Right lung (tissue), 10 donors: ENCODE results near the gene AMOTL1. TPM values are rescaled to one million over a fixed set of nuclear protein-coding genes. Genes with fewer than 3 reads are reported as not detected.
A peak's percentile ranks its signal among the peaks of the same experiment; 100 is the strongest.

Experiments
- DNase-seq, 2 donors: peaks; one replicate each; pipeline ENCODE4 v3.0.0-alpha.2; 2013
- long read RNA-seq, 8 donors: transcript quantifications; one replicate each; lab custom pipeline, GENCODE V29; 2026
- polyA plus RNA-seq, 5 donors: library from polyadenylated mRNA; unstranded; fragments of 120-200 nt; gene quantifications; one replicate each; pipeline versions ENCODE4 v1.2.1 to v1.2.3, GENCODE V29; 2013; ENCODE audit warnings: inconsistent platforms in 1 of 5, low replicate concordance in 1 of 5; ENCODE audit not compliant: insufficient read length in 5 of 5, insufficient read depth in 1 of 5

AMOTL1 gene, protein sequence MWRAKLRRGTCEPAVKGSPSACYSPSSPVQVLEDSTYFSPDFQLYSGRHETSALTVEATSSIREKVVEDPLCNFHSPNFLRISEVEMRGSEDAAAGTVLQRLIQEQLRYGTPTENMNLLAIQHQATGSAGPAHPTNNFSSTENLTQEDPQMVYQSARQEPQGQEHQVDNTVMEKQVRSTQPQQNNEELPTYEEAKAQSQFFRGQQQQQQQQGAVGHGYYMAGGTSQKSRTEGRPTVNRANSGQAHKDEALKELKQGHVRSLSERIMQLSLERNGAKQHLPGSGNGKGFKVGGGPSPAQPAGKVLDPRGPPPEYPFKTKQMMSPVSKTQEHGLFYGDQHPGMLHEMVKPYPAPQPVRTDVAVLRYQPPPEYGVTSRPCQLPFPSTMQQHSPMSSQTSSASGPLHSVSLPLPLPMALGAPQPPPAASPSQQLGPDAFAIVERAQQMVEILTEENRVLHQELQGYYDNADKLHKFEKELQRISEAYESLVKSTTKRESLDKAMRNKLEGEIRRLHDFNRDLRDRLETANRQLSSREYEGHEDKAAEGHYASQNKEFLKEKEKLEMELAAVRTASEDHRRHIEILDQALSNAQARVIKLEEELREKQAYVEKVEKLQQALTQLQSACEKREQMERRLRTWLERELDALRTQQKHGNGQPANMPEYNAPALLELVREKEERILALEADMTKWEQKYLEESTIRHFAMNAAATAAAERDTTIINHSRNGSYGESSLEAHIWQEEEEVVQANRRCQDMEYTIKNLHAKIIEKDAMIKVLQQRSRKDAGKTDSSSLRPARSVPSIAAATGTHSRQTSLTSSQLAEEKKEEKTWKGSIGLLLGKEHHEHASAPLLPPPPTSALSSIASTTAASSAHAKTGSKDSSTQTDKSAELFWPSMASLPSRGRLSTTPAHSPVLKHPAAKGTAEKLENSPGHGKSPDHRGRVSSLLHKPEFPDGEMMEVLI
- polyA plus RNA-seq = 10 to 100 TPM; 41.5 to 61.2 (median 52.6) TPM
- long read RNA-seq, donor 1, full-length matches to known transcripts = 1 of 6 reads
- long read RNA-seq, donor 1, partial matches to known transcripts = 5 of 6 reads
- long read RNA-seq, donor 1, other reads (novel, unspliced or antisense) = 0 of 6 reads
- long read RNA-seq, donor 2, full-length matches to known transcripts = 2 of 8 reads
- long read RNA-seq, donor 2, partial matches to known transcripts = 6 of 8 reads
- long read RNA-seq, donor 2, other reads (novel, unspliced or antisense) = 0 of 8 reads
- long read RNA-seq, donor 3, partial matches to known transcripts = 10 of 10 reads
- long read RNA-seq, donor 3, other reads (novel, unspliced or antisense) = 0 of 10 reads
- long read RNA-seq, donor 4, partial matches to known transcripts = 7 of 7 reads
- long read RNA-seq, donor 4, other reads (novel, unspliced or antisense) = 0 of 7 reads
- long read RNA-seq, donor 5, partial matches to known transcripts = 27 of 28 reads
- long read RNA-seq, donor 5, other reads (novel, unspliced or antisense) = 0 of 28 reads
- long read RNA-seq, donor 6, full-length matches to known transcripts = 3 of 11 reads
- long read RNA-seq, donor 6, partial matches to known transcripts = 8 of 11 reads
- long read RNA-seq, donor 6, other reads (novel, unspliced or antisense) = 0 of 11 reads
- long read RNA-seq, donor 7, full-length matches to known transcripts = 6 of 14 reads
- long read RNA-seq, donor 7, partial matches to known transcripts = 8 of 14 reads
- long read RNA-seq, donor 7, other reads (novel, unspliced or antisense) = 0 of 14 reads
- long read RNA-seq, donor 8 = 0 reads

GRCh38 chr11:94767701-94768601, at the start of gene AMOTL1:
TSS of gene AMOTL1 (plus strand) at chr11:94768356. CDS start at chr11:94768512, 156 bp downstream.
- peak; percentile 89 to 90 for DNase-seq

- no peak for DNase-seq
Measured at GRCh38 chr11:94719876-94720275, 48.3 kb upstream of the AMOTL1 start.

DNA sequence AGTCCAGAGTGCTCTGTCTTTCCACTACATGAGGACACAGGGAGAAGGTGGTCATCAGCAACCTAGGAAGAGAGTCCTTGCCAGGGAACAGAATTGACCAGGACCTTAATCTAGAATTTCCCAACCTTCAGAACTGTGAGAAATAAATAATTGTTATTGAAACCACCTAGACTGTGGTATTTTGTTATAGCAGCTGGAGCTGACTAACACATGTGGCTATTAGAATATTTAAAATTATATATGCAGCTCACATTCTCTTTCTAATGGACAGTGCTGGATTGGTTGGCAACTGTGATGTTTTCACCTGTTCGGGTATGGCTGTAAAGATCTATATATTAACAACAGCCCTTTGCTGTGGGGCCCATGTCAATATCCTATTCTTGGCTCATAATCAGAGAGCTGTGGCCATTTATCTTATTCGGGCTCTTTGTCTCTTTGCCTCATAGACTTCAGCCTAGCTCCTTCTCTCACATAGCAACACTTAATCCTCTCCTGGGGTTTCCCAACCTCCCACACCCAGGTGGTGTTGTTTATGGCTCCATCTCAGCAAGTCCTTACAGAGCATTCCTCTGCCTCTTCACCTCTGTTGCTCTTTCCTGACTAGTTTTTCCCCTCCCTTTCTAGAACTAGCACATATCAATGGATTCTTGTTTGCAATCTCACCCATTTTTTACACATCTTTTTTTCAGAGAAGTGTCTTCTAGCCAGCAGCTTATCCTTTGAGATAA, 46.4 kb upstream of the AMOTL1 start:
- no peak for DNase-seq

- DNase-seq = no peak
Measured at GRCh38 chr11:94722735-94723134, 45.4 kb upstream of the AMOTL1 start.

DNA sequence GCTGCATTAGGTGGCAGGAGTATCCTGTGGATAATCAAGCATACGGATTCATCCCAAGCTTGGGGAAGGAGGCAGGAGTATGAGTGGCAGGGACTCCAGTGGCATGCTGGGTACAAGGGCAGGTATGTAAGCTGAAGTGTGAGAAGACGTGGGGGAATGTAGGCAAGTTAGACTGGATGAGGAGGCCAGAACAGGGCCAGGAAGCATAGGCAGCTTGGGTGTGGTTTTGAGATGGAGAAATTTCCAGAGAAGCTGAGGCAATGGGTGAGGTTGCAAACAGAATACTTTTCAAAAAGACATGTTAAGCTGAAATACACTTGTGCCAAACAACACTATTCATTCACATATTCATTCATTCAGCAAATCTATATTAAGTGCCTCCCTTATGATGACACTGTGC, 43.1 kb upstream of the AMOTL1 start:
- no peak for DNase-seq

GRCh38 chr11:94727819-94728218, 40.3 kb upstream of the AMOTL1 start:
- DNase-seq = no peak

DNA sequence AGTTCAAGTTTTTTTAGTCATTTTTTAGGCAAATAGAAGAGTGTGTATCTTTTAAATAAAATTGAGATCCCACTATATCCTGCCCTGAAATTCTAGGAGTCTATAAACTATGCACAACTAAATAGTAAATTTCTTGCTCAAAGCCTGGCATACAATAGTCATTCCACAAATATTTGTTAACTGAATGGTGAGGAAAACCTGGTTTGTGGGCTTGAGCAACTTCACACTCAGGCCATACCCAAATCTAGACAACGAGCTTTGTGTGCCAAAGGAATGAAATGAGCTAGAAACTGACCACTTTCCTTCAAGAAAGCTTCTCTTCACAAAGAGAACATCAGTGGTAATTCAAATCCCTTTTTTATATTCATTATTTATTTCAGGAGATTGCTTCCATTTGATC, 39.6 kb upstream of the AMOTL1 start:
- no peak for DNase-seq

DNA sequence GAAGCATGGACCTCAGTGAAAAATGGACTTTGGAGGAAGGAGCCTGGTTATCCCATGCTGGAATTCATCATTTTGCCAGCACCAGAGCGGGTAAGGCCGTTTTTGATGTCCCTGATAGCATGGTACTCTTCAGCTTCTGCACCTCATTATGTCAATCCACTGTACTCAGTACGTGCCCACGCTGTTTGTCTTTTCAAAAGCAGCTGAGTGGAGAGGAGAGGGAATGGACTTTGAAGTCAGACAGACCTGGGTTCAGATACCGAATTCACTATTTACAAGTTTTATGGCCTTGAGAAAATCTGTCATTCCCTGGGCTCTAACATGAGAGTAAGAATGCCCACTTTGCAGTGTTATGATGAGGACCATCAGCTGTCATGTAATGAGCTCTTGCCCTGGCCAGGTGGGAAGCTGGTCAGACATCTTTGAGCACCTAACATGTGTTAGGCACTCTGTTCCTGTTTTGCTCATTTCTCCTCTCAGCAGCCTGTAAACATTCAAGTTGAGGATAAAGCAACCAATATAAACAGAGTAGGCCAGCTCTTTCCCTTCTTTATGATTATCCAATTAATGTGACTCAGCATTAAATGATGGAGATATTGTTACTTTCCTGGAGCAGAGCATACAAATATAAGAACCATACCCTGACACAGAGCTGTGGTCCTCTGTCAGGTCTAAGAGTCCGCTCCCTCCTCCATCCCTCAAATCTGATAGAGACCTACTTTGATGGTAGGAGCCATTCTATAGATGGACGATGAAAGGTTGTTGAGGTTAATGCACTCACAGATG, 39.0 kb upstream of the AMOTL1 start:
- DNase-seq = no peak

GRCh38 chr11:94730153-94730552, 38.0 kb upstream of the AMOTL1 start:
- no peak for DNase-seq

DNA sequence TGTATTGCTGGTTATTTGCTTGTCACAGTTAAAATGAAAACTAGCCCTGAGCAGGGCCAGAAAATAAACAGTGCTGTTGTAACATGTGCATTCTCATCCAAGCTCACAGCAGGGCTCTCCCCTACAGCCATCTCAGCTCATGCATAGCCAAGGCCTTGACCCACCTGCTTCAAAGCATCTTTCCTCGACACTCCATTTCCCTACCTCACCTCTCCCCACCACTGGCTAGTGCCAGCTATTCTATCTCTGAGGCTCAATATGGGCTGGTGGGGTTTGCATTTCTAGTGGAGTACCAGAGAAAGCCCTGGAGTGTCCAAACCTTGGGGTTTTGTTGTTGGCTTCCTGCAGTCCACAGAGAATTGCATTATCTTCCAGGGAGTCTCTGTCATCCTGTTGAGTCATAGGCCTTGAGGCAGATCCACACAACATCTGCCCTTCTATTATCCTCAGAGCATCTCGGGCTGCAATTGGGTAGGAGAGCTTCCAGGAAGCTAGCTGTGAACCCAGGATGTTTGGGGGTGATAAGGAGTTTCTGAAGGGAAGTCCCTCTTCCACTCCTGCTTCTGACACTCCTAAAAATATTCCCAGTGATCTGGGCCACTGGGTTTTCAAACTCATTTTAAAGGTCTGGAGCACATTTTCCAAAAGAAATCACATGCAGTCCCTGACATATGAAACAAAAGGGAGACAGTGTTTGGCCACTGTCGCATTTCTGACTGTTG, 36.1 kb upstream of the AMOTL1 start:
- DNase-seq = no peak

GRCh38 chr11:94732617-94733281, 35.4 kb upstream of the AMOTL1 start:
- DNase-seq = peak; percentile 35 to 36

DNA sequence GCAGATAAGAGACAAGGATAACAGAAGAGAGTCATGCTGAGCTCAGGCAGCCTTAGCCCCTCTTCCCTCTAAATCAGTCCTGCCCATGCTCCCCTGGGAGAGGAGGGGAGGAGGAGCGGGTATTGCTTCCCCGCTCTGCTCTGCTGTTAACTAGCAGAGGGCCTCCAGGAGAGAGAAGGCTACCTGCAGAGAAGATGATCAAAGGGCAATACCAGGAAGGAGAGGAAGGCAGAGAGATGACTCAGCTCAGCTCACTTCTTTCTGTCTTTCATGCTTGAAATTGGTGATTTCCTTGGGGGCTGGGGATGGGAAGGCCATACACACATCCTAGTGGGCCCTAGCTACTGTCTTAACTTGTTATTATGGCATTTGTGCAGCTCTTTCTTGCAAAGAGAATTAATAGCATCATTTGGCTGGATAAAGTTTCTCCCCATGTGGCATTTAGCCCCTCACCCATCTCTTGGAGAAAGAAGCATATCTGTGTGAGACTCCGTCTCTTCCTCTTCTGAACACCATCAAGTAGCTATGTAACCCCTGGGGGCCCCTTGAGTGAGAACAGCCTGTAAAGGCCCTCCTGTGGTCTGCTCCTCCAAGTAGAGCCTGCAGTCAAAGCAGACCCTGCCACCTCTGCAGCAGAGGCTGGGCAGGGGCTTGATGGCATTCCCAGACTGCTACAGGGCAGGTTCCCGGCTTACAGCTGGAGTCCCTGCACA, 33.4 kb upstream of the AMOTL1 start:
- DNase-seq = no peak

DNA sequence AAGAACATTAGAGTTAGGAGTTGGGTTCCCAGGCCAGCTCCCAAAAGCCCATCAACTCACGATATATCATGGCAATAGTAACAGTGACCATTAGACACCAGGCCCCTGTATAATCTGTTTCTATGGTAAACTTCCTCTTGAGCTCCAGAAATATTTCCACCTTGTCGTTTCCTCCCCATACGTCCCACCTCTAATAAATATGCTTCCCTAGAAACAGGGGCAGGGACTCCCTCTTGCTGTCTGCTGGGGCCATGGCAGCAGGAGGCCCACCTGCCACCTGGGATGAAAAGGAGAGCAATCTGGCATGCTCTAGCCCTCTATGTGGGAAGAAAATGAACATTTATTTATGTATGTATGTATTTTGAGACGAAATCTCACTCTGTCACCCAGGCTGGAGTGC, 32.2 kb upstream of the AMOTL1 start:
- no peak for DNase-seq

DNA sequence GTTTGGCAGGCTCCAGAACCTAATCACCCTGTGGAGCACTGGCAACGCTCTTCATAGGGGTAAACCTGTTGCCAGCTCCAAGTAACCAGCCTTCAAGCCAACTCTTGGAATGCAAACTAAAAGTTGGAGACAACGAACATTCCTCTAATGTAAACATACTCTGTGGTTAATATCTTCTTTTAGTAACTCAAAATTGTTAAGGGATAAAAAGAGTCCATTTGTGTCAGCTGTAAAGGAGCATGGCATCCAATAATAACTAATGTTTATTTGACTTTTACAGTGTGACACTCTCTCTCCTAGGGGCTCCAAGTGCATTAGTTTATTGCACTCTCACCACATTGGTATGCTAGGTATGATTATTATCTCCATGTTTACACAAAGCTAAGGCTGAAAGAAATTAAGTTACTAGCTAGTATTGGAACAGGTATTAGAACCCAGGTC, 31.0 kb upstream of the AMOTL1 start:
- no peak for DNase-seq

DNA sequence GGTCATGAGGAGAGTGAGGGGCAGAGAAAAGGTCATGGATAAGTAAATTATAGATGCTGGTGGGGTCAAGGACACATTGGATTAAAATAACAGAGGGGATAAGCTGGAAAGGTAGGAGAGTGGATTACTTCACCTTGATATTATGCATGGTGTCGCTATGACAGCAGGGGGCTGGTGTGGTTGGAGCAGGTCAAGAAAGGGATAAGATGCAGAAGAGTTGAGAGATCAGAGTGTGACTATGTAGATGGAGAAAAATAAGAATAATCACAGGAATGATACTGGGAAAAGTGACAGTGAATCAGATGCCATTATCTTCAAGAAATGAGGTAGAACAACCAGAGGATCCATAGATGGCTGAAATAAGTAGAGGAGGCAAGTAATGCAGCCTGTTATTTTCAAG, 29.4 kb upstream of the AMOTL1 start:
- no peak for DNase-seq

GRCh38 chr11:94739331-94739730, 28.8 kb upstream of the AMOTL1 start:
- no peak for DNase-seq
